Right lobe of liver (tissue), 4 donors: ENCODE measurements around the gene MAB21L1.

Experiments
- POLR2A ChIP-seq: fragments of 450-650 bp; IDR thresholded peaks from one replicate; pipeline ENCODE4 v1.6.1; 2017; ENCODE audit warnings: antibody characterized with exemption, mild to moderate bottlenecking
- TF ChIP-seq, protein P1 (sequence below), 4 donors: fragments of 200-600 bp in 3 of 4; fragments of 450-650 bp in 1 of 4; IDR thresholded peaks; one replicate each; pipeline versions ENCODE4 v1.5.1 to v1.8.0; 2016 to 2022; ENCODE audit warnings: antibody characterized with exemption in 4 of 4, mild to moderate bottlenecking in 2 of 4
- donor health status: DM: no; HTN: no; CAD: no.
- donor health status: DM: no; HTN: no; CAD: no.
- donor health status: DM: no; HTN: yes; CAD: no.

DNA sequence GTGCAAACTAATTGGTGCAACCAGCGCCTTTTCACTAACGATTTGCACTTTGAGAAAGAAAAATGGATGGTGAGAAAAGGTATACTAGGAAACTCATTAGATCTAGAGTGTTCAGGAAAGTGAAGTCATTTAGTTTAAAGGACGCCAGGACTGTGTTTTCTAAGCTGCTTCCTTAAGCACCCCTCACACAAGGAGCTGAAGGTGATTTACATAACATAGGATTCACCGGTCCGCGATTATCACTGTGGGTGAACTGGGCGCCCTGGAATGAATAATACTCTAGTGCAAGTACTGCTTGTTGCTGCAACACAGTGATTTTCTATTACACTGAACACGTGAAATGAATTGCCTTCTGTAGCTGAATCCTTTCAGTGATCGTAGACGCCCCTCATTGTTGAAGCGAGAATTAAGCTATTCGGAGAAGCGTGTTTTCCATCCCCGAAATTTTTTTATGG, 2.6 kb upstream of the MAB21L1 start:
- TF ChIP-seq, protein P1, sequence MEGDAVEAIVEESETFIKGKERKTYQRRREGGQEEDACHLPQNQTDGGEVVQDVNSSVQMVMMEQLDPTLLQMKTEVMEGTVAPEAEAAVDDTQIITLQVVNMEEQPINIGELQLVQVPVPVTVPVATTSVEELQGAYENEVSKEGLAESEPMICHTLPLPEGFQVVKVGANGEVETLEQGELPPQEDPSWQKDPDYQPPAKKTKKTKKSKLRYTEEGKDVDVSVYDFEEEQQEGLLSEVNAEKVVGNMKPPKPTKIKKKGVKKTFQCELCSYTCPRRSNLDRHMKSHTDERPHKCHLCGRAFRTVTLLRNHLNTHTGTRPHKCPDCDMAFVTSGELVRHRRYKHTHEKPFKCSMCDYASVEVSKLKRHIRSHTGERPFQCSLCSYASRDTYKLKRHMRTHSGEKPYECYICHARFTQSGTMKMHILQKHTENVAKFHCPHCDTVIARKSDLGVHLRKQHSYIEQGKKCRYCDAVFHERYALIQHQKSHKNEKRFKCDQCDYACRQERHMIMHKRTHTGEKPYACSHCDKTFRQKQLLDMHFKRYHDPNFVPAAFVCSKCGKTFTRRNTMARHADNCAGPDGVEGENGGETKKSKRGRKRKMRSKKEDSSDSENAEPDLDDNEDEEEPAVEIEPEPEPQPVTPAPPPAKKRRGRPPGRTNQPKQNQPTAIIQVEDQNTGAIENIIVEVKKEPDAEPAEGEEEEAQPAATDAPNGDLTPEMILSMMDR (IDR thresholded peaks at IDR 0.05), result no peak
- TF ChIP-seq POLR2A, result no peak
